OCI-LY7 (cell line): ENCODE results near the gene ACIN1. TPM values are rescaled to one million over a fixed set of nuclear protein-coding genes. Genes with fewer than 3 reads are reported as not detected.

ENCODE experiments used
- BruUV-seq: library from RNA; stranded (reverse); fragments of 400-500 nt; replicated peaks from 2 replicates; lab custom pipeline; 2021; lab: Mats Ljungman, UMichigan
- CTCF ChIA-PET: fragments of 300-600 bp; sonication (Branson Sonifier 250); formaldehyde crosslinking; loops from one replicate; lab custom pipeline; 2022; ENCODE audit warnings: antibody characterized with exemption; ENCODE audit not compliant: unreplicated experiment; lab: Charles Lee
- POLR2A ChIA-PET: fragments of 300-600 bp; sonication (Branson Sonifier 250); formaldehyde crosslinking; loops from one replicate; lab custom pipeline; 2022; ENCODE audit warnings: antibody characterized with exemption; lab: Charles Lee
- DNase-seq: peaks from one replicate; pipeline ENCODE4 v3.0.0-alpha.2; 2015; ENCODE audit warnings: low spot score
- H2AFZ ChIP-seq: fragments of 200-600 bp; sonication (generic), shearing (Covaris generic); 2 replicates; pipeline ENCODE4 v1.6.1; 2014; ENCODE audit warnings: mild to moderate bottlenecking, antibody characterized with exemption, low read length, moderate library complexity
- H3K27ac ChIP-seq: fragments of 200-600 bp; sonication (generic); 2 replicates; pipeline ENCODE4 v1.5.1; 2014; ENCODE audit warnings: mixed run types, low read depth, mild to moderate bottlenecking, moderate library complexity, low read length, inconsistent platforms; ENCODE audit not compliant: poor library complexity, severe bottlenecking
- H3K36me3 ChIP-seq: fragments of 200-600 bp; sonication (generic); 2 replicates; pipeline ENCODE4 v1.6.1; 2014; ENCODE audit warnings: mild to moderate bottlenecking, antibody characterized with exemption, low read length, moderate library complexity, mixed read lengths; ENCODE audit not compliant: insufficient read depth
- H3K4me1 ChIP-seq: fragments of 200-600 bp; sonication (generic); 2 replicates; pipeline ENCODE4 v1.5.1; 2014; ENCODE audit warnings: mild to moderate bottlenecking, low read length; ENCODE audit not compliant: insufficient read depth, poor library complexity, severe bottlenecking
- H3K4me2 ChIP-seq: fragments of 200-600 bp; sonication (generic); 2 replicates; pipeline ENCODE4 v1.6.1; 2014; ENCODE audit warnings: mild to moderate bottlenecking, low read length
- H3K4me3 ChIP-seq: fragments of 200-600 bp; sonication (generic); 2 replicates; pipeline ENCODE4 v1.5.1; 2014; ENCODE audit warnings: mild to moderate bottlenecking, low read depth, low read length; ENCODE audit not compliant: poor library complexity, severe bottlenecking
- H3K79me2 ChIP-seq: fragments of 200-600 bp; sonication (generic); 2 replicates; pipeline ENCODE4 v1.6.1; 2016; ENCODE audit warnings: low read depth, mild to moderate bottlenecking, low read length, moderate library complexity, mixed read lengths; ENCODE audit not compliant: insufficient read depth
- H3K9me2 ChIP-seq: fragments of 200-600 bp; sonication (generic); 2 replicates; pipeline ENCODE4 v1.6.1; 2016; ENCODE audit warnings: mild to moderate bottlenecking, low read length, mixed read lengths; ENCODE audit not compliant: insufficient read depth
- H3K9me3 ChIP-seq: fragments of 200-600 bp; sonication (generic); 2 replicates; pipeline ENCODE4 v1.6.1; 2014; ENCODE audit warnings: mild to moderate bottlenecking, mixed run types, low read length, mixed read lengths
- H4K20me1 ChIP-seq: fragments of 200-600 bp; sonication (generic); 2 replicates; pipeline ENCODE4 v1.6.1; 2014; ENCODE audit warnings: mild to moderate bottlenecking, antibody characterized with exemption, low read length, moderate library complexity, mixed read lengths; ENCODE audit not compliant: insufficient read depth
- CTCF ChIP-seq: fragments of 200-600 bp; sonication (generic); conservative IDR thresholded peaks from 2 replicates; pipeline ENCODE4 v1.5.1; 2014; ENCODE audit warnings: mild to moderate bottlenecking, antibody characterized with exemption, low read length, moderate library complexity, mixed read lengths
- EZH2phosphoT487 ChIP-seq: fragments of 200-600 bp; sonication (generic); IDR thresholded peaks from 2 replicates; pipeline ENCODE4 v1.6.1; 2018; ENCODE audit warnings: low read depth, borderline replicate concordance, mild to moderate bottlenecking, mixed run types, antibody characterized with exemption, low read length, moderate library complexity, mixed read lengths
- intact Hi-C: fragments of 100-400 bp; cut with micrococcal nuclease; formaldehyde crosslinking; loops from one replicate; pipeline ENCODE4 v1.10.0; 2022; ENCODE audit not compliant: unreplicated experiment
- total RNA-seq, 2 experiments: library from RNA; depleted of rRNA in 1 of 2; stranded (reverse); fragments of >200 nt in 1 of 2; shearing (Covaris generic) in 1 of 2; gene quantifications; 2 replicates each; pipeline ENCODE4 v1.2.3, GENCODE V29; 2014 to 2022

The ACIN1 gene
- total RNA-seq, 2 experiments from 2014 or later = 107 to 206 TPM

DNA sequence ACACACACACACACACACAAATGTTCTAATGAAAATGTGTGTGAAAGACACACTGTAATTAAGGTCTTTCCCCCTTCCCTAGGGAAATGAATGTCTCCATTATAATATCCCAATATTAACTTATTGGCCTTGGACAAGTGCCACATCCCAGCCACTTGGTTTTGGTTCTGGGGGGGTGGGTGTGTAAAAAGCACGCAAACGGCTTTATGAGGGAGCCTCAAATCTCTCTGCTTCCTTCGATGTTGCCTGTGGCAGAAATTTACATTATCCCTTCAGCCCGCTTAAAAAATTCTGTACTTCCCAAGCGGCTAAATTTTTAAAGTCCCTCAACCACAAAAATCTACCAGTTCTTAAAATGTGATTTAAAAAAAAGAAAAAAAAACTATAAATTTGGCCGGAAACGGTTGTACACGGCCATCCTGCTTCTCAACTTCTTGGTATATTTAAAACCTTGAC lies 85.4 kb downstream of the ACIN1 start:
- H3K4me1 ChIP-seq = peaks cover 44% of the 10 kb centered on the region
- CTCF ChIA-PET = interaction anchor here (0.8 kb wide), 1 partner anchor 48 kb away, joined by 4 read pairs; no protein-coding TSS in a partner anchor
- TSS peak; percentile 93 for BruUV-seq
- peaks cover 32% of the 10 kb centered on the region; the same call in 1 of the 2 replicates for H3K79me2 ChIP-seq
- H3K27ac ChIP-seq = peak overlapping the region; percentile 82
- H3K4me3 ChIP-seq = peak overlapping the region; percentile 68
- H3K36me3 ChIP-seq = no peaks in the 10 kb centered on the region
- no peaks in the 10 kb centered on the region for H3K9me2 ChIP-seq
- peak overlapping the region; percentile 99 for H2AFZ ChIP-seq
- H4K20me1 ChIP-seq = no peaks in the 10 kb centered on the region
- peak overlapping the region; percentile 100 for H3K4me2 ChIP-seq
- H3K9me3 ChIP-seq = no peaks in the 10 kb centered on the region
- no peak for DNase-seq
- intact Hi-C loops = loop anchor here (5.0 kb wide), 3 partner anchors 137 to 452 kb away; partner anchors contain the start of genes LRP10 and PPP1R3E
- POLR2A ChIA-PET = interaction anchor here (1.2 kb wide), 1 partner anchor 14 kb away, joined by 3 read pairs; no protein-coding TSS in a partner anchor
- TF ChIP-seq CTCF (no peak), EZH2phosphoT487 (no peak)

GRCh38 chr14:23008831-23009230 lies 86.1 kb downstream of the ACIN1 start:
- ChIA-PET CTCF (interaction anchor here (0.8 to 1.0 kb wide), 2 partner anchors 23 to 49 kb away, joined by 3 to 4 read pairs; no protein-coding TSS in a partner anchor), POLR2A (interaction anchor here (0.7 to 3.6 kb wide), 4 partner anchors 13 to 136 kb away, joined by 3 to 41 read pairs (median 4); no protein-coding TSS in a partner anchor)
- Histone ChIP-seq H3K27ac (peak overlapping the region; percentile 82), H3K4me3 (peak overlapping the region; percentile 68), H3K9me3 (no peaks in the 10 kb centered on the region), H3K4me2 (peak overlapping the region; percentile 100), H2AFZ (peak overlapping the region; percentile 39; the same call in 1 of the 2 replicates), H3K79me2 (peaks cover 32% of the 10 kb centered on the region; the same call in 1 of the 2 replicates), H3K36me3 (no peaks in the 10 kb centered on the region), H4K20me1 (no peaks in the 10 kb centered on the region), H3K9me2 (no peaks in the 10 kb centered on the region), H3K4me1 (peaks cover 44% of the 10 kb centered on the region)
- DNase-seq = peak; percentile 61
- BruUV-seq = no TSS peak
- TF ChIP-seq CTCF (no peak), EZH2phosphoT487 (no peak)
- intact Hi-C loops = loop anchor here (5.0 kb wide), 3 partner anchors 137 to 452 kb away; partner anchors contain the start of genes LRP10 and PPP1R3E

Other genes starting within 250 kb of the ACIN1 start
- gene LRP10, start 223.4 kb downstream of the ACIN1 start, total RNA-seq (2014; rRNA removed; shearing (Covaris generic)) = 19.0 and 25.5 TPM in 2 replicates
- gene LRP10, start 223.4 kb downstream of the ACIN1 start, total RNA-seq (2022) = 53.3 and 55.1 TPM in 2 replicates
- gene REM2, start 211.9 kb downstream of the ACIN1 start, total RNA-seq (2014; rRNA removed; shearing (Covaris generic)) = 1.1 and 5.7 TPM in 2 replicates
- 1.5 and 2.1 TPM in 2 replicates for gene REM2, start 211.9 kb downstream of the ACIN1 start, total RNA-seq (2022)
- gene RBM23, start 176.0 kb downstream of the ACIN1 start, total RNA-seq (2014; rRNA removed; shearing (Covaris generic)) = 81.0 and 106 TPM in 2 replicates
- 90.1 and 91.0 TPM in 2 replicates for gene RBM23, start 176.0 kb downstream of the ACIN1 start, total RNA-seq (2022)
- 82.2 and 93.1 TPM in 2 replicates for gene PRMT5, start 165.8 kb downstream of the ACIN1 start, total RNA-seq (2014; rRNA removed; shearing (Covaris generic))
- 124 and 135 TPM in 2 replicates for gene PRMT5, start 165.8 kb downstream of the ACIN1 start, total RNA-seq (2022)
- gene HAUS4, start 138.0 kb downstream of the ACIN1 start, total RNA-seq (2014; rRNA removed; shearing (Covaris generic)) = 105 and 126 TPM in 2 replicates
- gene HAUS4, start 138.0 kb downstream of the ACIN1 start, total RNA-seq (2022) = 96.7 and 103 TPM in 2 replicates
- gene AJUBA, start 112.6 kb downstream of the ACIN1 start, total RNA-seq (2014; rRNA removed; shearing (Covaris generic)) = 0.13 and 0.22 TPM in 2 replicates
- gene AJUBA, start 112.6 kb downstream of the ACIN1 start, total RNA-seq (2022) = 0.37 and 0.88 TPM in 2 replicates
- gene C14orf93, start 85.0 kb downstream of the ACIN1 start, total RNA-seq (2014; rRNA removed; shearing (Covaris generic)) = 13.8 and 17.9 TPM in 2 replicates
- 15.2 and 17.4 TPM in 2 replicates for gene C14orf93, start 85.0 kb downstream of the ACIN1 start, total RNA-seq (2022)
- 111 and 133 TPM in 2 replicates for gene PSMB5, start 60.2 kb downstream of the ACIN1 start, total RNA-seq (2014; rRNA removed; shearing (Covaris generic))
- 85.5 and 122 TPM in 2 replicates for gene PSMB5, start 60.2 kb downstream of the ACIN1 start, total RNA-seq (2022)
- not detected in 2 replicates for gene PSMB11, start 52.9 kb downstream of the ACIN1 start, total RNA-seq (2014; rRNA removed; shearing (Covaris generic))
- gene PSMB11, start 52.9 kb downstream of the ACIN1 start, total RNA-seq (2022) = not detected in 2 replicates
- 1.1 and 1.5 TPM in 2 replicates for gene CDH24, start 37.6 kb downstream of the ACIN1 start, total RNA-seq (2014; rRNA removed; shearing (Covaris generic))
- 0.46 and 0.51 TPM in 2 replicates for gene CDH24, start 37.6 kb downstream of the ACIN1 start, total RNA-seq (2022)
- 25.9 and 44.5 TPM in 2 replicates for gene C14orf119, start 369 bp upstream of the ACIN1 start, total RNA-seq (2014; rRNA removed; shearing (Covaris generic))
- gene C14orf119, start 369 bp upstream of the ACIN1 start, total RNA-seq (2022) = 37.0 and 42.4 TPM in 2 replicates
- gene CIROP, start 9.9 kb upstream of the ACIN1 start, total RNA-seq (2014; rRNA removed; shearing (Covaris generic)) = not detected in 2 replicates
- not detected in 2 replicates for gene CIROP, start 9.9 kb upstream of the ACIN1 start, total RNA-seq (2022)
- gene CEBPE, start 24.1 kb upstream of the ACIN1 start, total RNA-seq (2014; rRNA removed; shearing (Covaris generic)) = 0.67 and 1.1 TPM in 2 replicates
- 2.2 and 2.3 TPM in 2 replicates for gene CEBPE, start 24.1 kb upstream of the ACIN1 start, total RNA-seq (2022)
- 0.49 and 4.0 TPM in 2 replicates for gene SLC7A8, start 88.5 kb upstream of the ACIN1 start, total RNA-seq (2014; rRNA removed; shearing (Covaris generic))
- gene SLC7A8, start 88.5 kb upstream of the ACIN1 start, total RNA-seq (2022) = 6.2 and 11.4 TPM in 2 replicates
- gene RNF212B, start 142.8 kb upstream of the ACIN1 start, total RNA-seq (2014; rRNA removed; shearing (Covaris generic)) = not detected in 2 replicates
- gene RNF212B, start 142.8 kb upstream of the ACIN1 start, total RNA-seq (2022) = not detected in 2 replicates
- 6.3 and 7.1 TPM in 2 replicates for gene HOMEZ, start 191.0 kb upstream of the ACIN1 start, total RNA-seq (2014; rRNA removed; shearing (Covaris generic))
- gene HOMEZ, start 191.0 kb upstream of the ACIN1 start, total RNA-seq (2022) = 16.5 and 17.2 TPM in 2 replicates
- gene PPP1R3E, start 207.7 kb upstream of the ACIN1 start, total RNA-seq (2014; rRNA removed; shearing (Covaris generic)) = 24.4 and 31.0 TPM in 2 replicates
- 95.5 and 102 TPM in 2 replicates for gene PPP1R3E, start 207.7 kb upstream of the ACIN1 start, total RNA-seq (2022)
- 7.2 and 8.6 TPM in 2 replicates for gene BCL2L2, start 211.7 kb upstream of the ACIN1 start, total RNA-seq (2014; rRNA removed; shearing (Covaris generic))
- 17.4 and 18.0 TPM in 2 replicates for gene BCL2L2, start 211.7 kb upstream of the ACIN1 start, total RNA-seq (2022)
- 120 and 167 TPM in 2 replicates for gene PABPN1, start 226.3 kb upstream of the ACIN1 start, total RNA-seq (2014; rRNA removed; shearing (Covaris generic))
- gene PABPN1, start 226.3 kb upstream of the ACIN1 start, total RNA-seq (2022) = 314 and 319 TPM in 2 replicates